Effector memory CD4-positive, alpha-beta T cell (primary cell): ENCODE measurements around the gene DAGLA.

ENCODE experiments used
- DNase-seq, 3 donors: peaks; one replicate each; pipeline ENCODE4 v3.0.0-alpha.2; 2020
- H3K27ac ChIP-seq: 2 replicates; pipeline ENCODE4 v1.7.0; 2013; ENCODE audit warnings: mild to moderate bottlenecking, low read length, moderate library complexity; ENCODE audit not compliant: insufficient read depth, poor library complexity, severe bottlenecking
- H3K27me3 ChIP-seq: replicated peaks from 2 replicates; pipeline ENCODE4 v1.7.0; 2013; ENCODE audit warnings: mild to moderate bottlenecking, low read length; ENCODE audit not compliant: insufficient read depth, control insufficient read depth, poor library complexity, severe bottlenecking
- H3K36me3 ChIP-seq: 2 replicates; pipeline ENCODE4 v1.7.0; 2013; ENCODE audit warnings: mild to moderate bottlenecking, low read length, moderate library complexity; ENCODE audit not compliant: control insufficient read depth, insufficient read depth
- H3K4me1 ChIP-seq: 2 replicates; pipeline ENCODE4 v1.7.0; 2013; ENCODE audit warnings: low read length, mild to moderate bottlenecking; ENCODE audit not compliant: control insufficient read depth, insufficient read depth, poor library complexity, severe bottlenecking
- H3K4me3 ChIP-seq: 2 replicates; pipeline ENCODE4 v1.7.0; 2013; ENCODE audit warnings: low read length, low read depth, mild to moderate bottlenecking; ENCODE audit not compliant: insufficient read depth, poor library complexity, severe bottlenecking
- H3K9me3 ChIP-seq: 2 replicates; pipeline ENCODE4 v1.7.0; 2013; ENCODE audit warnings: mild to moderate bottlenecking, low read length, moderate library complexity; ENCODE audit not compliant: control insufficient read depth

Gene DAGLA

GRCh38 chr11:61744181-61744580 lies 64.0 kb downstream of the DAGLA start:
- no peak overlapping the region for H3K4me3 ChIP-seq
- H3K4me1 ChIP-seq, result no peaks in the 10 kb centered on the region
- DNase-seq, result no peak
- H3K36me3 ChIP-seq, result no peaks in the 10 kb centered on the region
- H3K27ac ChIP-seq, result no peak overlapping the region
- no peaks in the 10 kb centered on the region for H3K9me3 ChIP-seq
- peaks cover 8% of the 10 kb centered on the region for H3K27me3 ChIP-seq

DNA sequence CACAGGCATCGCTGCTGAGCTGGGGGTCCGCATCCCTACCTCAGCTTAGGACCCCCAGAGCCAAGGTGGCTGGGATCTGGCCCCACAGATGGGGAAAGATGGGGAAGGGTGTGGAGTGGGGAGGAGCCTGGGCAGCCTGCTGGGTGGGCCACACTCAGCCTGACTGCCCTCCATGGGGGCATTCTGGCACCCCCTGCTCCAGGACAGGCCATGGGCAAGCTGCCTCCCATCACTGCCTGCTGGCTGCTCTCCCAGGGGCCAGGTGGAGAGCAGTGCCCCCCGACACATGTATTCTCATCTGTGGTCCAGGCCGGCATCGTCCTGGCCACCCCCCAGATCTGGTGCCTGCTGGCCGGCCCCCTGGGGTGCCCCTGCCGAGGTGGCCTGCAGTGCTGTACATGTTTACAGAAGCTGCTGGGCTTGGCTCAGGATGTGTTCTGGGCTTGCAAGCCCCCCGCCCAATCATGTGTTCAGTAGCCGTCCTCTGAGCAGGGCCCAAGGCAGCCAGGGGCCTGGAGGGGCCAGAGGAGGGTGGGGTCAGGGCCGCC lies 64.5 kb downstream of the DAGLA start:
- no peaks in the 10 kb centered on the region for H3K4me1 ChIP-seq
- no peak overlapping the region for H3K27ac ChIP-seq
- no peak overlapping the region for H3K4me3 ChIP-seq
- H3K27me3 ChIP-seq, result peaks cover 8% of the 10 kb centered on the region
- no peaks in the 10 kb centered on the region for H3K36me3 ChIP-seq
- DNase-seq, result no peak
- no peaks in the 10 kb centered on the region for H3K9me3 ChIP-seq

GRCh38 chr11:61745781-61746441 lies 65.7 kb downstream of the DAGLA start:
- H3K27me3 ChIP-seq, result peaks cover 8% of the 10 kb centered on the region
- H3K4me3 ChIP-seq, result no peak overlapping the region
- H3K4me1 ChIP-seq, result no peaks in the 10 kb centered on the region
- no peak for DNase-seq
- no peaks in the 10 kb centered on the region for H3K36me3 ChIP-seq
- no peaks in the 10 kb centered on the region for H3K9me3 ChIP-seq
- no peak overlapping the region for H3K27ac ChIP-seq

GRCh38 chr11:61746442-61747191 lies 66.4 kb downstream of the DAGLA start:
- Histone ChIP-seq H3K27me3 (peaks cover 8% of the 10 kb centered on the region), H3K36me3 (no peaks in the 10 kb centered on the region), H3K9me3 (no peaks in the 10 kb centered on the region), H3K4me3 (no peak overlapping the region), H3K27ac (no peak overlapping the region), H3K4me1 (no peaks in the 10 kb centered on the region)
- DNase-seq, result no peak

DNA sequence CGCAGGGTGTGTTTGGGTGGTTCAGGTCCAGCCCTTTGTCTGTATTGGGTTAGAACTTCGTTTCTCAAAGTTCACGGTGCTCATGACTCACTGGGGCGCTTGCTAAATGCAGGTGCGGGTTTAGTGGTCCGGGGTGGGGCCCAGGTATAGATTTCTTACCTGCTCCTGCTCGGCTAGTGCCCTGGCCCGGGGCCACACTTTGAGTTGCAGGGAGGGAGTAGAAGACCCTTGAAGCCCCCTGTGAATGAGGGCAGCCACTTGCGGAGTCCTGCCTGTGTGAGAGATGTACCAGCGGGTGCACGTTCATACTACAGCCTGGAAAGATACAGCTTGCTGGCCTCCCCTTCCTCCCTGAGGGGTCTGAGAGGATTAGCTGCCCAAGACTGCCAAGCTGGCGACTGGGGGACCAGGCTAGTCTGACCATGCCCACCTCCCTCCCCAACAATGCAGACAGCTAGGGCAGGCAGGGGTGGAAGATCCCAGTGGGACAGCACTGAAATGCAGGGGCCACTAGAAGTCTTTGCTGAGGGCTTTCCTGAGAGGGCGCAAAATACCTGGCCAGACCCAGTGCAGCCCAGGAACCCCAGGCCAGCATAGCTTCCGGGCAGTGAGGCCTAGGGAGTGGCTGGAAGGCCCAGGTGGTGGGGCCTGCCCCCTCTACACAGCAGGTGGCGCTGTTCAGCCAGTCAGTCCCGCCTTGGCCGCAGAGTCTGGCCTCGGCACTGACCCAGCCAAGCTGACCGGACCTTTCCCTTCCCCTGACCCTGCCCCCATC lies 67.2 kb downstream of the DAGLA start:
- peaks cover 8% of the 10 kb centered on the region for H3K27me3 ChIP-seq
- no peaks in the 10 kb centered on the region for H3K36me3 ChIP-seq
- DNase-seq, result peak in 1 of 3 donors; percentile 5
- no peaks in the 10 kb centered on the region for H3K9me3 ChIP-seq
- H3K4me3 ChIP-seq, result no peak overlapping the region
- H3K4me1 ChIP-seq, result no peaks in the 10 kb centered on the region
- no peak overlapping the region for H3K27ac ChIP-seq

GRCh38 chr11:61747967-61748285 lies 67.7 kb downstream of the DAGLA start:
- peaks cover 11% of the 10 kb centered on the region for H3K27me3 ChIP-seq
- H3K4me3 ChIP-seq, result no peak overlapping the region
- no peaks in the 10 kb centered on the region for H3K4me1 ChIP-seq
- H3K27ac ChIP-seq, result no peak overlapping the region
- H3K9me3 ChIP-seq, result no peaks in the 10 kb centered on the region
- no peaks in the 10 kb centered on the region for H3K36me3 ChIP-seq
- DNase-seq, result no peak

DNA sequence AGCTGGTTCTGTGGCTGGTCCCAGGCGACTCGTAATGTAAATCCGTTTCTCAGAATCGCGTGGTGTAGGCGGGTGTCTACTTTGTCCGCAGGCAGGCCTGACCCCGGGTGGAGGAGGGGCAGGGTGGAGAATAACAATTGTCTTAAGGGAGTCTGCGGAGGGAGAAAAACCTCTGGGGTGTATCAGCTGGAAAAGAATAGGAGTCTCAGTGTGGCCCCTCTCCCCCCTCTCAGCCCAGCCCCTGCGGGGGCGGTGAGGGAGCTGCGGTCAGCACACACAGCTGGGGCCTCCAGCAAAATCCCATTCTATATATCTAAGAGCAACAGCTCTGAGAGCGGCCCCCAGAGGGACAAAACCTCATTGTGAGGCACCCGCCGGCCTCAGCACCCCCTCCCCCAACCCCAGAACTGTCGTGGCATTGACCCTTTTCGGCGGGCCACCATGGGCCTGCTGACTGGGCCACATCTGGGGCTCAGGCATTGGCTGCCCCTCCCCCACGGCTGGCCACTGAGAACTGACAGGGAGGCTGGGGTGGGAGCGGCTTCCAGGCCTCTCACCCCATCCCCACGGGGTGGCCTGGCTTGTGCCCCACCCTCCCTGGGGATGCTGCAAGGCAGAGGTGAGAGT lies 69.5 kb downstream of the DAGLA start:
- no peaks in the 10 kb centered on the region for H3K4me1 ChIP-seq
- no peak for DNase-seq
- H3K36me3 ChIP-seq, result no peaks in the 10 kb centered on the region
- no peak overlapping the region for H3K4me3 ChIP-seq
- H3K27me3 ChIP-seq, result peaks cover 13% of the 10 kb centered on the region
- no peak overlapping the region for H3K27ac ChIP-seq
- no peaks in the 10 kb centered on the region for H3K9me3 ChIP-seq

DNA sequence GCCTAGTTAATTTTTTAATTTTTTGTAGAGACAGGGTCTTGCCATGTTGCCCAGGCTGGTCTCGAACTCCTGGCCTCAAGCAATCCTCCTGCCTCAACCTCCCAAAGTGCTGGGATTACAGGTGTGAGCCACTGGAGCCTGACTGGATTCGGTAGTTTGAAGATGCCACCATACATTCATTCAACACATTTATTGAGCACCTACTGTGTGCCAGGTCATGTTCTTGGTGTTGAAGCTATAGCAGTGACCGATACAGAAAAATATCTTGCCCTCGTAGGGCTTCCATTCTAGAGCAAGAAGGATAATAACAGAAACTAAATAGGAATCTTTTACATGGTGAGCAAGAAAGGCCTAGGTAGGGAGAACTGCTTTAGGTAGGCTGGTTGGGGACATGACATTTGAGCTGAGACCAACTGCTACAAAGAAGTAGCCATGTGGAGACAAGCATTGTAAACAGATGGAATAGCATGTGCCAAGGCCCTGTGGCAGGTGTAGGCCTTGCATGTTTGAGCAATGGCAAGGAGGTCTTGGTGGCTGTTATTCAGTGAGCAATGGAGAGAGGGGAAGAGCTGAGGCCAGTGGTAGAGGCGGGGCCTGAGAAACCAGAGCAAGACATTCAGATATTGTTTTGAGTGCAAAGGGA lies 70.6 kb downstream of the DAGLA start:
- DNase-seq, result no peak
- Histone ChIP-seq H3K4me1 (no peaks in the 10 kb centered on the region), H3K27me3 (peaks cover 13% of the 10 kb centered on the region), H3K4me3 (no peak overlapping the region), H3K36me3 (no peaks in the 10 kb centered on the region), H3K27ac (no peak overlapping the region), H3K9me3 (no peaks in the 10 kb centered on the region)

GRCh38 chr11:61751384-61751783 lies 71.2 kb downstream of the DAGLA start:
- DNase-seq, result no peak
- no peak overlapping the region for H3K4me3 ChIP-seq
- H3K9me3 ChIP-seq, result no peaks in the 10 kb centered on the region
- no peaks in the 10 kb centered on the region for H3K36me3 ChIP-seq
- H3K4me1 ChIP-seq, result peaks cover 4% of the 10 kb centered on the region
- H3K27ac ChIP-seq, result no peak overlapping the region
- peaks cover 13% of the 10 kb centered on the region for H3K27me3 ChIP-seq
